ENCODE results near the gene KRT77. TPM values are rescaled to one million over a fixed set of nuclear protein-coding genes. Genes with fewer than 3 reads are reported as not detected.

Gene KRT77
- total RNA-seq, 2 donors from 2014 or later: 0.41 TPM; not detected in 1

- Histone ChIP-seq H3K4me1 (ENCODE audit: control insufficient read depth in 1 of 2, low read depth in 2 of 2) (peaks cover 0 to 8% of the 10 kb centered on the region in 2 donors), H3K9me3 (no peaks in the 10 kb centered on the region), H3K27ac (no peak overlapping the region), H3K36me3 (no peaks in the 10 kb centered on the region), H3K27me3 (replicated peaks; ENCODE audit: insufficient read depth) (no peaks in the 10 kb centered on the region), H3K4me3 (peak overlapping the region; percentile 61)
- ATAC-seq (ENCODE audit: insufficient number of reproducible peaks, low FRiP score, low read depth) (no peak), DNase-seq (ENCODE audit: low spot score) (no peak)
- no peak for TF ChIP-seq CTCF (IDR thresholded peaks at IDR 0.05)
Observed at GRCh38 chr12:52691076-52691840, 12.1 kb downstream of the KRT77 start.

- no peaks in the 10 kb centered on the region for H3K36me3 ChIP-seq
- peak overlapping the region; percentile 61 for H3K4me3 ChIP-seq
- no peaks in the 10 kb centered on the region for H3K27me3 ChIP-seq (replicated peaks; ENCODE audit: insufficient read depth)
- no peak for ATAC-seq (ENCODE audit: insufficient number of reproducible peaks, low FRiP score, low read depth)
- DNase-seq (ENCODE audit: low spot score): no peak
- no peaks in the 10 kb centered on the region for H3K9me3 ChIP-seq
- H3K27ac ChIP-seq: no peak overlapping the region
- H3K4me1 ChIP-seq (ENCODE audit: control insufficient read depth in 1 of 2, low read depth in 2 of 2): peaks cover 0 to 8% of the 10 kb centered on the region in 2 donors
- TF ChIP-seq CTCF (IDR thresholded peaks at IDR 0.05): no peak
Observed at GRCh38 chr12:52690351-52691075, 12.8 kb downstream of the KRT77 start.

GRCh38 chr12:52689936-52690335, 13.4 kb downstream of the KRT77 start:
- Histone ChIP-seq H3K27me3 (replicated peaks; ENCODE audit: insufficient read depth) (no peaks in the 10 kb centered on the region), H3K4me3 (no peak overlapping the region), H3K36me3 (no peaks in the 10 kb centered on the region), H3K27ac (no peak overlapping the region), H3K9me3 (no peaks in the 10 kb centered on the region), H3K4me1 (ENCODE audit: control insufficient read depth in 1 of 2, low read depth in 2 of 2) (peaks cover 0 to 8% of the 10 kb centered on the region in 2 donors)
- no peak for DNase-seq (ENCODE audit: low spot score)
- ATAC-seq (ENCODE audit: insufficient number of reproducible peaks, low FRiP score, low read depth): no peak
- no peak for TF ChIP-seq CTCF (IDR thresholded peaks at IDR 0.05)

GRCh38 chr12:52689239-52689638, 14.1 kb downstream of the KRT77 start:
- no peak overlapping the region for H3K4me3 ChIP-seq
- ATAC-seq (ENCODE audit: insufficient number of reproducible peaks, low FRiP score, low read depth) (no peak), DNase-seq (ENCODE audit: low spot score) (no peak)
- H3K4me1 ChIP-seq (ENCODE audit: control insufficient read depth in 1 of 2, low read depth in 2 of 2): peaks cover 0 to 8% of the 10 kb centered on the region in 2 donors
- H3K27ac ChIP-seq: no peak overlapping the region
- no peaks in the 10 kb centered on the region for H3K36me3 ChIP-seq
- no peak for TF ChIP-seq CTCF (IDR thresholded peaks at IDR 0.05)
- no peaks in the 10 kb centered on the region for H3K27me3 ChIP-seq (replicated peaks; ENCODE audit: insufficient read depth)
- no peaks in the 10 kb centered on the region for H3K9me3 ChIP-seq

- Histone ChIP-seq H3K36me3 (no peaks in the 10 kb centered on the region), H3K27me3 (replicated peaks; ENCODE audit: insufficient read depth) (no peaks in the 10 kb centered on the region), H3K27ac (no peak overlapping the region), H3K4me1 (ENCODE audit: control insufficient read depth in 1 of 2, low read depth in 2 of 2) (peaks cover 0 to 8% of the 10 kb centered on the region in 2 donors), H3K4me3 (no peak overlapping the region), H3K9me3 (no peaks in the 10 kb centered on the region)
- ATAC-seq (ENCODE audit: insufficient number of reproducible peaks, low FRiP score, low read depth): no peak
- no peak for DNase-seq (ENCODE audit: low spot score)
- TF ChIP-seq CTCF (IDR thresholded peaks at IDR 0.05): no peak
Observed at GRCh38 chr12:52688481-52688880, 14.8 kb downstream of the KRT77 start.

Measured in thoracic aorta (tissue), 2 donors.